Tibial nerve (tissue), 3 donors: ENCODE measurements around the gene GTF2A1.

Experiments
- POLR2A ChIP-seq, 2 donors: fragments of 450-650 bp; IDR thresholded peaks; one replicate each; pipeline ENCODE4 v1.6.1; 2017; ENCODE audit warnings: antibody characterized with exemption in 2 of 2, mild to moderate bottlenecking in 2 of 2, moderate library complexity in 2 of 2
- TF ChIP-seq, protein P1 (sequence below), 5 experiments: fragments of 200-600 bp in 3 of 5; fragments of 450-650 bp in 2 of 5; sonication (generic) in 3 of 5; IDR thresholded peaks; one replicate each; pipeline ENCODE4 v1.5.1; 2016 to 2019; ENCODE audit warnings: antibody characterized with exemption in 5 of 5, mild to moderate bottlenecking in 3 of 5, moderate library complexity in 2 of 5

DNA sequence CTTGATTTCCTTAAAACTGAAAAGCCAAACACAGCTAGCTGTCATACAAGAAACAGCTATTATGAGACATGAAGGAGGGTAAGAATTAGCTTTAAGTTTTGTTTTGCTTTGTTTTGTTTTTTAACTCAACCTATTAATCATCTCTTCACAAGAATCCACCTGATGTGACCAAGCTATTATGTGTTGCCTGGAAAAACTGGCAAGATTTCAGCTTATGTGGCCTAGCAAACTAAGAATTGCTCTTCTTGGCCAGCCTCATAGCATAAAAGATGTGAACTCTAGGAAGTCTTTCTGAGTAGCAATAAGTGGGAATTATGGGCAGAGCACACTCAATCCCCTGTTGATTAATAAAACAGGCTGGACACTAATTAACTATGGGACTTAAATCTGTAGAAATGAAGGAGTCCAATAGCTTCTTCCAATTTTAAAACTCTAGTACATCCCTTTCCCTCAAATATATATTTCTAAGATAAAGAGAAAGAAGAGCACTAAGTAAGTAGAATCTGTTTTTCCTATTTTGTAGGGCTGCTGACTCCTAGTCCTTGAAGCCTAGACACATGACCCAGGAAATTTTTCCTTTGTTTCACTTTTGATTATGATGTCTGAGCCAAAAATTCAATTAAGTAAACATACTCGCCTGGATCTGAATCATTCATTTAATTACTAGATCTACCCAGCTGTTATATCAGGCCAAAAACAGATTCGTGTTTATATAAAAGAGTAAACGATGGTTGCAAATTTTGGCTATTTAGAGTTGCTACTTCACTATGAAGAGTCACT, 75.7 kb downstream of the GTF2A1 start:
- TF ChIP-seq, protein P1, sequence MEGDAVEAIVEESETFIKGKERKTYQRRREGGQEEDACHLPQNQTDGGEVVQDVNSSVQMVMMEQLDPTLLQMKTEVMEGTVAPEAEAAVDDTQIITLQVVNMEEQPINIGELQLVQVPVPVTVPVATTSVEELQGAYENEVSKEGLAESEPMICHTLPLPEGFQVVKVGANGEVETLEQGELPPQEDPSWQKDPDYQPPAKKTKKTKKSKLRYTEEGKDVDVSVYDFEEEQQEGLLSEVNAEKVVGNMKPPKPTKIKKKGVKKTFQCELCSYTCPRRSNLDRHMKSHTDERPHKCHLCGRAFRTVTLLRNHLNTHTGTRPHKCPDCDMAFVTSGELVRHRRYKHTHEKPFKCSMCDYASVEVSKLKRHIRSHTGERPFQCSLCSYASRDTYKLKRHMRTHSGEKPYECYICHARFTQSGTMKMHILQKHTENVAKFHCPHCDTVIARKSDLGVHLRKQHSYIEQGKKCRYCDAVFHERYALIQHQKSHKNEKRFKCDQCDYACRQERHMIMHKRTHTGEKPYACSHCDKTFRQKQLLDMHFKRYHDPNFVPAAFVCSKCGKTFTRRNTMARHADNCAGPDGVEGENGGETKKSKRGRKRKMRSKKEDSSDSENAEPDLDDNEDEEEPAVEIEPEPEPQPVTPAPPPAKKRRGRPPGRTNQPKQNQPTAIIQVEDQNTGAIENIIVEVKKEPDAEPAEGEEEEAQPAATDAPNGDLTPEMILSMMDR (IDR thresholded peaks at IDR 0.05): no peak
- no peak for TF ChIP-seq POLR2A (IDR thresholded peaks at IDR 0.05)
